C1 segment of cervical spinal cord (tissue), 14 donors: ENCODE data around the gene NECTIN1.
A peak's percentile ranks its signal among the peaks of the same experiment; 100 is the strongest.

Experiments
- DNase-seq, 14 donors: peaks; one replicate each; lab custom pipeline; 2025; lab: John Stamatoyannopoulos, UW

NECTIN1 gene

DNA sequence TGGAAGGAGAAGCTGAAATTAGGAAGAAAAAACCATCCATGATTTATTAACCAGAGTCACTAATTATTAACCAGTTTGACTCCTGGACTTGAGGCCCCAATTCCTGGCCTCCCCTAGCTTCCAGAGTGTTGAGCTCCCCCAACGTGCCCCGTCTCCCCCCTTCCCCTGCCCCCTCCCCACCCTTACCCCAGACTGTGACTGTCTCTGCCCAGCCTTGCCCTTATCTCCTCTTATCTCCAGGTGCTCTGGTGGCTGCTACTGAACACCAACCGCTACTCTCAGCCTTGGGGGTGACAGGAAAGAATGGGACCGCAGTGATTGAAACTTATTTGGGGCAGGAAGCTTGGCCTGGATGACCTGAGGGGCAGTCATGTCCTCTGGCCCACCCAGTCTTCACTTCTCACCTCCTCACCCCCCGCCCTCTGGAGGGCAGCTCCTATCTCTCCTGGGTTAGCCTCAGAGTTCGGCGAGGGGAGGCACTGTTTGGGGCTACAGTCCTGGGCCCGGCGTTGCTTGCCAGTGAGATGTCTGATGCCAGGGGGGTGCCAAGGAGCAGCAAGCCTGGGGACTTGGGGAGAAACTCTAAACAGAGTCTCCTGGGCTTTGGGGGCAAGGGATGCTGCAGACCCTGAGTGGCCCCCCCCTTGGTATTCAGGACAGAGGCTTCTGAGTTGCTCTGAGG, 15.5 kb downstream of the NECTIN1 start:
- DNase-seq, result no peak

DNA sequence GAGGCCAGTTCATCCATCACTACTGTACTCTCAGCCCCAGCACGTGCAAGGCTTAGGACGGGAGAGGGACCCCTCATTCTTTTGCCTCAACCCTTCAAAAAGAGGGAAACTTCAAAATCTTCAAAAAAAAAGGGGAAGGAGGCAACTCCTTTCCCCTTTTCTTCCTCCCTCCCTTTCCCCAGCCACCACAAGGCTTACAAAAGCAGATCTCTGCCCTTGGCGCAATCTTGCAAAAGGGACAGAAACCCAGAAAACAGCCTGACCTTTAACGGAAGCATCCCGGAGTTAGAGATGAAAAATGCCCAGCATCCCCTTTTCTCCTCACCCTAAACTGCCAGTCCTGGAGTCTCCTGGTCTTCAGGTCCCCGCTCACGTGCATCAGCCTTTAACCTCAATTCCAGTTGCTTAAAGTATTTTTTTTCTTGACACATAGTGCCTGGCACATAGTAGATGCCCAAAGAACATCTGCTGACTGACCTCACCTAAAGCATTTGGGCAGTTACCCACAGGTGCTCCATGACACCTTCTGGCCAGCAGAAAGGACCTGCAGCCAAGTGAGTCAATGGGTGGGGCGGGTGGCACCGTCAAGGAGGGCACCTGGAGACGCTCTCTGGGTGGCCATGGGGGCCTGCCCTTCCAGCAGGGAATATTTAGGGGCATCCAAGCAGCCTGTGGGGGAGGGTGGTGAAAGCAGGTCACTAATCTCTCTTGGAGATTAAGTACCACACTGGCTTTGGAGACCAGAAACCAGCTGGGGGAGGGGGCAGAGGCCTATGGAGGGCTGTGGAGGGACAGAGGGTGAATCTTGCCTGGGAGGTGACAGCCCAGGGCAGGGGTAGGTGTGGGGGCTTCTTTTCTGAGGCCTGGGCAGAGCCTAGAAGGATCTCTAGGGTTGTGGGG, 16.3 kb downstream of the NECTIN1 start:
- DNase-seq, result no peak

DNA sequence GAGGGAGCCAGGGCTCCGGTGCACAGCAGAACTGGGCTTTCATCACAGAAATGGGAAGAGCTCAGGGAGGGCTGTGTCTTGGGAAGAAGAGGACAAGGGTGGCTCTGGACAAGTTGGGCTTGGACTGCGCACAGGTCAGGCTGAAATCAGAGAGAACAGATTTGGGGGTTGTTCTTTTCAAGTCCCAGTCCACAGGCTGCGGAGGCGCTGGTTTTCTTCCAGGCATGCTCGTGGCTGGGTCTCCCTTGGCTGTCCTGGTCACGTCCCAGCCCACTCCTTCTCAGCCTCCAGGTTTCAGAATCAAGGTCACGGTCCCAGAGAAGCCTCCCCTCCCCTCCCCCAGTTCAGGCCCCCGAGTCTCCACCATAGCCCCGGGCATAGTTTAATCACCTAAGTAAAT, 17.0 kb downstream of the NECTIN1 start:
- no peak for DNase-seq

DNA sequence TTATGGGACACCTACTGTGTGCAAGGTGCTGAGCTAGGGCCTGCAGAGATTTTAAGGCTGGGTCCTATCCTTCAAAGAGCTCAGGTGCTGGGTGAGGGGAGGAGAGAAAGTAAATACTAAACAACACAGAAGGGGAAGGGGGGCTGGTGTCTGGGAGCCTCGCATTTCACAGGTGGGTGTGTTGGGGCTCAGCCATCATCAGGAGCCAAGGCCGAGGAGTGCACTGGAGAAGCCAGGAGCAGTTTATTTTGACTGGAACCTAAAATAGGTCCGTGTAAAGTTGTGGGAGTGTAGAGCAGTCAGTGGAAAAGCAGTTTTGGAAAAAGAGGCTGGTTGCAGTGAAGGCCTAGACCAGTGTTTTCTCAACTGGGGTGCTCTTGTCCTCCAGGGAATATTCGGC, 17.5 kb downstream of the NECTIN1 start:
- DNase-seq, result no peak

DNA sequence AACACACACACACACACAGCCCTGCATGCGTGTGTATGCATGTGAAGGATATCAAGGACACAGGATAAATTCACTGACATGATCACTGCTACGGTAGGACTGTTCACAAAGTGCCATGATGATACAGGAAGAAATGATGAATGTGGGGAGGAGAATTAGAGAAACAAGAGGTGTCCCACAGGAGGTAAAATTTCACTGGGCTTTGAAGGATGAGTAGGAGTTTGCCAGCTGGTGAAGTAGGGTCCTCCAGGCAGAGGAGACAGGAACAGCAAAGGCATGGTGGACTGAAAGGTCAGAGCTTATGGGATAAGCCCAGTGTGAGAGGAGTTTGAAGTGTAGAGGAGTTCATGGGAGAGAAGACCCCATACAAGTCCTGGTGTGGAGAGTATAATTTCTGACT, 18.6 kb downstream of the NECTIN1 start:
- DNase-seq, result no peak

DNA sequence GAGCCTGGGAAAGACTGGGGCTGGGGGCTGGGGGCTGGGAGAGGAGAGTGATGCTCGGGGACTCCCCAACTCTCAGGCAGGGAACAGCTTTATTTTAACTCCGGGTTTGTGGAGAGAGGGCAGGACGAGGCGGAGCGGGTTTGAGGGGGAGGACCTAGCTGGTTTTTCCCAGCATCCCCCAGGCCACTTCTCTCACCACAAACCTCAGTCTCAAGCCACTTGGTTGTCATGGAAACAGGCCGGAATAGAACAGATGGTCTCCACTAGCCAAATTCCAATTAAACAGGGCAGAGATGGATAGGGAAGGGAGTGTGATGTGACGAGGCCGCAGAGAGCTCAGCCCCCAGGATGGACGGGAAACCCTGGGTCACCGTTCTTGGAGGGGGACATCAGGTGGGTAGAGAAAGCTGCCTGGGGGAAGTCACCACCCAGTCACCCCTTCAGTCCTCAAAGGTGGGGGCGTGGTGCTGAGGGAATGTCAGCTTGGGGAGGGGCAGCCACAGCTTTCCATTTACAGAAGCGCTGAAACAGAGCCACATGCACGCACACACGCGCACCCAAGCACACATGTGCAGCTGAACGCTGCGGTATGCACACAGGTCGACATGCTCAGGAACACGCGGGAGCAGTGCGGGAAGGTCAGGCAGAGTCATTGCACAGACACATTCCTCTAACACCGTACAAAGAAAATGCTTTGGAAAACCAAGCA, 19.2 kb downstream of the NECTIN1 start:
- DNase-seq, result peak in 3 of 14 donors; percentile 16 to 95 (median 34)

DNA sequence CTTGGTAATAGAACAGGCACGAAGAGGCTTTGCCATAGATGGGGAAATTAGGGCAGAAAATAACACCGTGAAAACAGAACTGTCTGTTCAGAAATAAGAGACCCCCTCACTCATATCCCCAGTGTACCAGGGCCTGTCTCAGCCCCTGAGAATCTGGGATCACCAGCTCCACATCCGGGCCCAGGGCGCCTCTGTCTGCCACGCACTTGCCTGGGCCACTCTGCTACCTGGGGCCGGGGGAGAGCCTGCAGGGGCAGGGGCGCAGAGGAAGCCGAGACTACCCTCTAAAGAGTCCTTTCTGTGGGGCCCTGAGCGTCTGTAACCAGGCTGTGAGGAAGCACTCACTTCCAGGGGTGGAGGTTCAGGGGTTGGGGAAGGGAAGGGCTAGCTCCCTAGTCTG, 19.8 kb downstream of the NECTIN1 start:
- no peak for DNase-seq

DNA sequence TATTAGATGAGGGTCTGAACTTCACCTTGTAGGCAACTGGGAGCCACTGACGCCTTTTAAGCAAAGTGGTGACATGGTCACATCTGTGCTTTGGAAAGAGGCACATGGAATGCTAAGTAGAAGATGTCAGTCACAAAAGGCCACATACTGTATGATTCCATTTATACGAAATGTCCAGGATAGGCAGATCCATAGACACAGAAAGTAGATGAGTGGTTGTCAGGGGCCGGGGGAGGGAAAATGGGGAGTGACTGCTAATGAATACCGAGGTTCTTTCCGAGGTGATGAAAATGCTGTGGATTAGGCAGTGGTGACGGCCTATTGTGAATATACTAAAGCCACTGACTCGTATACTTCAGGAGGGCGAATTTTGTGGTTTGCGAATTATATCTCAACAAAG, 20.6 kb downstream of the NECTIN1 start:
- no peak for DNase-seq

DNA sequence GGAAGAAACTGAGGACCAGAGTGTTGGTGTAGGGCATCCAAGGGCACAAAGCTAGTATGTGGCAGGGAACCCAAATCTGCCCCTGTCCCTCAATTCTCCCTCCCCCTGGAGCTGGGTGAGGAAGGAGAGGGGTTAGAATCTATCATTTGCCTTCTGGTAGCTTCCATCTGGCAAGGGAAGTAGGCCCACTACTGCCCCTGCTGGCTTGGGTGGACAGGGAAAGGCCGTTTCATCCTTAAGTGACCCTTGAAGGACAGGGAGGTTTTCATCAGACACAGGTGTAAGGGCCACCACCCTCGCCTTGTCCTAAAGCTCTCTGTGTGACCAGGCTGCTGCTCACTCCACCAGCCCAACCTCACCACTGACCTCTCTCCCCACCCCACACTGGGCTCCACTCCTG, 22.1 kb downstream of the NECTIN1 start:
- no peak for DNase-seq

DNA sequence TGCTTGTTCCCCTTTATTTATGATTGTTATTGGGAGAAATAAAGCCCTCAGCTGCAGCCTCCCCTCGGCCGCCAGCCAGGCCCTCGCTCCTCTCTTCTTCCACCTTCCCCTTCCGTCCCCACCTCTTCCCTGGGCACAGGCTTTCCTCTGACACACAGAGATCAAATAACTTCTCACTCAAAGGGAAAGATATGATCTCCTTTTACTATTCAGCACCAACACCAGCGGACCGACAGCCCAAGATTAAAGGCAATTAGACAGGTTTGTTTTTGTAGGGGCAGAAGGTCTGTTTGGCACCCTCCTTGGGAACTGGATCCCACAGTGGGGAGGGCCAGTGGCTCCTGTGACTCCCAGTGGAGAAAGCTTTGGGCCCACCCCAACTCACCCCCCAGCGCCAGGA, 23.0 kb downstream of the NECTIN1 start:
- DNase-seq, result no peak

DNA sequence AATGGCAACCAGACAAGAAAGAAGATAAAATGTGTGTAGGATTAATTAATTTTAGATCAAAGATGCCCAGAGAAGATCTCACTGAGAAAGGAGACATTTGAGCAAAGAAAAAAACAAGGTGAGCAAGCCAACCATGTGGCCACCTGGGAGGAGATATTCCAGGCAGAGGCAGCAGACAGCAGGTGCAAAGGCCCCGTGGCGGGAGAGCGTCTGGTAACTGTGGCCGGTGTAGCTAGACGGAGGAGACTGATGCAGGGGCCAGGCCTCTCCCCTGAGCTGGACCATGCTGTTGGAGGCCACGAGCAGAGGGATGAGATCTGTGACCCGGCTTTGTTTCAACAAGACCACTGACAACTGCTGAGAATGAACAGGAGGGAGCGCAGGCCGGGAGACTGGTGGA, 23.6 kb downstream of the NECTIN1 start:
- DNase-seq, result no peak

DNA sequence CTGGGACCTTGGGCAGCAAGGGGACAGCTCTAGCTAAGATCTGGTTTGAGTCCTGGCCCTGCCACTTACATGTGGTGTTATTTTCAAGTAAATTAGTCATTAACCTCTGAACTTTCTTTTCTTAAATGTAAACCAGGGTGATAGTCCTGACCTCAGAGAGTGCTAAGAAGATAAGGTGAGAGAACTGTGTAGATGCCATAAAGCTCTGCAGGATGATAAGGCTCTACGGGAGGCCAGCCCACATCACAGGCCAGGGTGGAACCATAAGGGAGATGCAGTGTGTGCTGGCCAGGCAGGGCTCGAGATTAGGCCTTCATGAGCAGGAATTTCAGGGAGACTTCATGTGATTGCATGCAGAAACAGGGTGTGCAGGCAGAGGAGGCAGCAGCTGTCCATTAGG, 24.2 kb downstream of the NECTIN1 start:
- DNase-seq, result no peak

DNA sequence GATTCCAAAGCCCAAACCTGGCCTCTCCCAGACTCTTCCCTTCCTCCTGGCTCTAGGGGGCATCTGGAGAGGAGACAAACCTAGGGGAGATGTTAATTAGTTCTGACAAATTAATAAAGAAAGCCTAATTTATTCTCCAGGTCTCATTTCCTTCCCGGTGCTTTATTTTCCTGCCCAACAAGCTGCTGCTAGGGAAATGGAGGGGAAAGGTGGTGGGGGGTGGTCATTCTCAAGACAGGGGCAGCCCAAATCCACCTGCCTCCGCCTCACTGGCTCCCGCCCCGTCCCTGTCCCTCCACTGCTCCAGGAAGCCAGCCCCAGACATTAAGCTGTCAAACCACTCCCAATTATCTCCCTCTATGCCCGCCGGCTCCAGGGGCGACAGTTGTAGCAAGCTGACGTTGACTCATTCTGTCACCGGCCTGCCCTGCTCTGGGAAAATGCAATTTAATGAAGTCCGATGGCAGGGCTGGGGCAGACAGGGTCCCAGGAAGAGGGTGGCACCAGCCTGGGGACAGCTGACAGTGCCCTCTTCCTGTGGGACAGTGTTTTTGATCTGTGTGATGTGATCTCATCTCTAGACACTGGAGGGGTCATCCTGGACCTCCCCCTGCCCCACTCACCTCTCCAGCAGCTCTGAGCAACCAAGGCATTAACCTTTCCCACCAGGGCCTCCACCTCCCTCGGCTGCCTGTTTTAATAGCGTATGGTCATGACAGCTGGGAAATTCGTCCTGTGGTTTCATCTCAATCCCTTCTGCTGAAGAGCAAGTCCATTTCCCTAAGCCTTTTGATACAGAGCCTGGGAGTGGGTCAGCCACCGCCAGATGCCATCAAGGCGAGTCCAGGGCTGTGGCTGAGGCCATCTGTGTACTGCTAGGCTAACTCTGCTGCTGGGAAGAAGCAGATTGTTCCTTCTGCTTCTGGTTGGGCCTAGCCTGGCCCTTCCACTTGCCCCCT, 27.1 kb downstream of the NECTIN1 start:
- peak in 2 of 14 donors; percentile 24 to 60 for DNase-seq

DNA sequence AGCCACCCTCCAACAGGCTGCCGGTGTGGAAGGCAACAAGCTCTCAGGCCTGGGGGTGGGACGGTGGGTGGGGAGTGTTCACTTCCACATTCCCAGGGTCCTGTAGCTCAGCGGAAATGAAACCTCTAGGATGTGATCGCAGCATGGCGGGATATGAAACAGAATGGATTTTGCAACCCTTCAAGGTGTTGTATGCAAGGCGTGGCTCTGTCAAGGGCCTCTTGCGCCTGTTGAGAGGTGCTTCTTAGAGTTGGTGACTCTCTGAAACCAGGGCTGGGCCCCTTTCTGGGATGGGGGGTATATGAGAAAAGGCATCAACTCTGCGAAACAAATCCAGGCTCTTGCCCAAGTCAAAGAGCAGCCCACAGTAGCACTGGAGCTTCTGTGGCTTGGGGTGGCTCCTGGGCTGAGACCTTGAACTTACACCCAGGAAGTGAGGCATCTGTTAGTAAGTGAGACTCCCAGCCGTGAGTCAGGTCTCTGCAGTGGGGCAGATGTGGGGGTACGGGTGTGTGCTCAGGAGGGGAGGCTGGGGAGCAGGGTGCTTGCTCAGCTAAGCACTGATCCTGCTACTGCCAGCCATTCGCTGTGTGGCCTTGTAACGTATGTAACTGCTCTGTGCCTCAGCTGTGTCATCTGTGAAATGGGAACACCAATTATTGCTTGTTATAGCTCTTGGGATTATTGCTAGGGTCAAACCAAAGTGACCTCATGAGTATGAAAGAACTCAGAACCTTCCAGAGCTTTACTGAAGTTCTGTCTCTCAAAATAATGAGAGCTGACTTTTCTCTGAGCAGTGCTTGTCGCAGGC, 28.3 kb downstream of the NECTIN1 start:
- DNase-seq, result no peak

DNA sequence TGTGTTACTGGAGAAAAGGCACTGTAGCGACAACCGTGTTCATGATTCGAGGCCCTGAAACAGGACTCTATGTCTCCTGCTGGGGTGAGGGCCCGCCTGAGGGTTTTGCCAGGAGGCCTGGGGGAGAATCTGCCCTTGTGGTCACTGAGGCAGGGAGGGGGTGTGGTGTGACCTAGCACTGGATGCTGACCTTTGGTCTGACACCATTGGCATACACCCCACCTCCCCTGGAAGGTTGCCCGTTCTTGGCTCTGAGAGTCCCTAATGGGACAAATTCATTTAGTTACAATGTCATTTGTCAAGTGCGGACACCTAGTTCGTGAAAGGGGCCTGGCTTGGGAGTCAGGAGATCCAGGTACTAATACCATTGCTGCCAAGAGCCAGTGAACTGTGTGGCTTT, 29.0 kb downstream of the NECTIN1 start:
- DNase-seq, result no peak

DNA sequence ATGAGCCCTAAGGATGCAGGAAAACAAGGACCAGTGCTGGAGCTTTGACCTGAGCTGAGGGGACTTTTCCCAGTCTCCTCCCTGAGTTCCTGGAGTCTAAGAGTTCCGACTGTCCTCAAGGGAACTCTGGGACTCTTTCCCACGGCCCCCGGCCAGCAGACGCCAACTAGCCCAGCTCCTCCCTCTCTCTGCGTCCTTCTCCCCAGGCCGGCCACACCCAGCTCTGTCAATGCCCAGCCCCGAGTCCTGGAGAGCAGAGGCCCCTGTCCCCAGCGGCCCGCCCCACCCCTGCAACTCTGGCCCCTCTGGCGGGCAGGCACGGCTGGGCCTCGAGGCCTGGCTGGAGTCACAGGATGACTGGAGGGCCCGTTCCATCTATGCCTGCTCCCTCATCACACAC, 29.8 kb downstream of the NECTIN1 start:
- peak in 3 of 14 donors; percentile 15 to 50 (median 17) for DNase-seq

DNA sequence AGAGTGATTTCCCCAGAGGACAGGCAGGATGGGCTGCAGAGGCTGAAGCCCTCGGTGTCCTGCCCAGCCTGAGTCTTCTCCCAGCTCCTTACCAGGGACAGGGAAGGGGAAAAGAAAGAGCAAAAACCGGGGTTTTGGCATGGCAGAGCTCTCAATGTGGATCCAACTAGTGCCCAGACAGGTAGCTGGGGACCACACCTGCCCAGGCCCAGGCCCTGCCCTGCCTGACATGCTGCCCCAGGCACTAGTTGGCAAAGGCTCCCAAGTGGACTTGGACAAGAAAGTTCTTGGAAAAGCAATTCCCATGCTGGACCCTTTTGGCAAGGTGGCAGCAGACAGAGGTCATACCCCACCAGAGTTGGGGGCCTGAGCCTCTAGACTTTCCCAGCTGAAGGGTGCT, 31.1 kb downstream of the NECTIN1 start:
- DNase-seq, result no peak

DNA sequence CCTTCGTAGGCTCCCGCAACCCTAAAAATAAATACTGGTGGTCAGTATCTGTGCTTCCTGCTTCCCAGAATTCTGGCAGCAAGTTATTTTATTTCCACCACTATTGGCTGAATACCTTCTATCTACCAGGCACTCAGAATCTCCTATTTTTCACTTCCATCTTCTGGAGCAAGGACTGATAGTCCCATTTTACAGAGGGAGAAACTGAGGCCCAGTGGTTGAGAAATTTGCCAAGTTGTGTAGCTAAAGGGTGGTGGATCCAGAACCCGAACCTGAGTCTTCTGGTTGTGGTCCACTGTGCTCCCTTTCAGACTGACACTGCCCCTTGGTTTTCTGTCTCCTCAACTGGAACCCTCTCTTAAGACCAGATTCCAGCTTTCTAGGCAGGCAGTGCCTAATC, 31.6 kb downstream of the NECTIN1 start:
- no peak for DNase-seq

DNA sequence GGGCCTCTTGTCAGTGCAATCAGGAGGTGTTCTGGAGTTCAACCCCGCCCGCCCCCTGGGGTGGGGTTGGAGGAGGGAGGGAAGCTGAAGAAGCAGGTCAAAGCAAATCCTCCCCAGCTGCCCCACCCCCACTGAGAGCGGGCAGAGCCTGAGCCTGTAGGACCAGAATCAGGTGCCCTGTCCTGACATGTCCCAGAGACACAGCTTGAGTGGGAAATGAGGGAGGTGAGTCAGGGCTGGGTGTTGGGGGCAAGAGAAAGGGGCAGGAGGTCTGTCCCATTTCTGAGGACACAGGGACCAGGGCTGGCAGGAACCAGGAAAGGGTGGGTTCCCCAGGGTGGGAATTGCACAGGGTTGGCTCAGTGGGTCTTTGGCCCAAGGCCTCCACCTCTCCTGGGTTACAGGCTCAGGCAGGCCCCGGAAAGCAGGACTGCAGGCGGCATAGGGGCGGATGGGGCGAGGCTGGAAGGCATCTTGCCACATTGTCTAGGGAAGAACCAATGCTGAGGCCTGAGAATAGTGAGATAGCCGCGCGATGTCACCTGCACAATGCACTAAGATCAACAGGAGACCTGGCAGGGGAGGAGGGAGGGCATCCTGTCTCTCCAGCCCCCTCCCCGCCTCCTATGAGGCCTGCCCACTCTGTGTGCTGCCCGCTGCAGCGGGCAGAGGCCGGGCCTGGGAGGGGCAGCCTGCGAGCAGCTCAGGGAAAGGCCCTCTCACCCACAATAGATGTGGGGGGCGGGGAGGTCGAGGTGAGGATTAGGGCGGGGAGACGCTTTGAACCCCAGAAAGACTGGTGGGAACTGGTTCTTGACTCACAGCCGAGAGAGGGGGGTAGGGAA, 32.4 kb downstream of the NECTIN1 start:
- DNase-seq, result no peak

DNA sequence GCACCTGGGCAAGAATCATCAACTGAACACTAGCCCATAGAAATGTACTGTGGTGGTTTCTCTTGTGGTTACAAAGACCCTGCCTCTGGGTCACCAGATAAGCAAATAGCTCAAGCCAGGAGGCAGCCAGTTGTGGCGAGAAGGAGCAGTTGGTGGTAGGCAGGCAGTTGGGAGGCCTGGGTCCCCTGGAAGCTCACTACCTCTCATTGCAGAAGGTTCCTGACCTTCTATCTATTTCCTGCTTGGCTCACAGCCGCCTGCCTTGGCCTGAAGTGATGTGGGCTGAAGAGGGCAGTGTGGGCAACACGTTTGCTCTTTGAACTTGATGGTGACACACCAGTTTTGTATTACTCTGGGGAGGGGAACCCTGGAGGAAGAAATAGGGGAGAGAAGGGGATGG, 34.7 kb downstream of the NECTIN1 start:
- DNase-seq, result no peak
